ENCODE results near the gene TRPC4AP.

TRPC4AP gene

DNA sequence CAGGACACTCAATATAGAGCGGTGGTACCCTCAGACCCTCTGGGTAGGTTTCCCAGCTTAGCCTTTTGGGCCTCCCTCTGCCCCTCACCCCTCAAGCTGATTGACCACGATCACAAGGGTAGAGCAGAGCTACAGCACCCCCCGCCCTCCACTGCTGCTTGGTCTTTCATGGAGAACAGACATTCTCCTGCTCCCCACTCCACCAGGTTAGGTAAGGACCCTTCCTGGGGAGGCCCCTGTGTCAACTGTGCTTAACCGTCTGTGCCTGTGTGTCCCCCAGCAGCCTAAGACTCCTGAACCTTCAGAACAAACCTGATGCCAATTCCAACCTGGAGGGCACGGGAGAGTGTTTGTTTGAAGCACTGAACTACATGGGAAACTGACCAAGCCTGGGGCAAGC lies 125.2 kb downstream of the TRPC4AP start:
- ATAC-seq, result no peak
- TF ChIP-seq, protein P1, sequence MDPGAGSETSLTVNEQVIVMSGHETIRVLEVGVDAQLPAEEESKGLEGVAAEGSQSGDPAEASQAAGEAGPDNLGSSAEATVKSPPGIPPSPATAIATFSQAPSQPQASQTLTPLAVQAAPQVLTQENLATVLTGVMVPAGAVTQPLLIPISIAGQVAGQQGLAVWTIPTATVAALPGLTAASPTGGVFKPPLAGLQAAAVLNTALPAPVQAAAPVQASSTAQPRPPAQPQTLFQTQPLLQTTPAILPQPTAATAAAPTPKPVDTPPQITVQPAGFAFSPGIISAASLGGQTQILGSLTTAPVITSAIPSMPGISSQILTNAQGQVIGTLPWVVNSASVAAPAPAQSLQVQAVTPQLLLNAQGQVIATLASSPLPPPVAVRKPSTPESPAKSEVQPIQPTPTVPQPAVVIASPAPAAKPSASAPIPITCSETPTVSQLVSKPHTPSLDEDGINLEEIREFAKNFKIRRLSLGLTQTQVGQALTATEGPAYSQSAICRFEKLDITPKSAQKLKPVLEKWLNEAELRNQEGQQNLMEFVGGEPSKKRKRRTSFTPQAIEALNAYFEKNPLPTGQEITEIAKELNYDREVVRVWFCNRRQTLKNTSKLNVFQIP (CRISPR knock-in tag; IDR thresholded peaks at IDR 0.05; ENCODE audit: borderline replicate concordance, low read depth), result no peak
- TF ChIP-seq ZNF565 (CRISPR knock-in tag; conservative IDR thresholded peaks at IDR 0.05; ENCODE audit: low read depth) (no peak), BACH2 (CRISPR knock-in tag; IDR thresholded peaks at IDR 0.05; ENCODE audit: borderline replicate concordance) (no peak), PPARA (CRISPR knock-in tag; IDR thresholded peaks at IDR 0.05; ENCODE audit: borderline replicate concordance) (no peak), ISL1 (CRISPR knock-in tag; IDR thresholded peaks at IDR 0.05) (no peak), ZFP30 (CRISPR knock-in tag; IDR thresholded peaks at IDR 0.05) (no peak), RARB (CRISPR knock-in tag; IDR thresholded peaks at IDR 0.05) (no peak), ARNTL (CRISPR knock-in tag; IDR thresholded peaks at IDR 0.05; ENCODE audit: borderline replicate concordance, low read depth) (no peak), ZNF70 (CRISPR knock-in tag; IDR thresholded peaks at IDR 0.05) (no peak), CSDC2 (CRISPR knock-in tag; IDR thresholded peaks at IDR 0.05) (no peak), ZNF8 (CRISPR knock-in tag; IDR thresholded peaks at IDR 0.05) (no peak), GLIS3 (CRISPR knock-in tag; IDR thresholded peaks at IDR 0.05) (no peak)
- TF ChIP-seq, protein P2, sequence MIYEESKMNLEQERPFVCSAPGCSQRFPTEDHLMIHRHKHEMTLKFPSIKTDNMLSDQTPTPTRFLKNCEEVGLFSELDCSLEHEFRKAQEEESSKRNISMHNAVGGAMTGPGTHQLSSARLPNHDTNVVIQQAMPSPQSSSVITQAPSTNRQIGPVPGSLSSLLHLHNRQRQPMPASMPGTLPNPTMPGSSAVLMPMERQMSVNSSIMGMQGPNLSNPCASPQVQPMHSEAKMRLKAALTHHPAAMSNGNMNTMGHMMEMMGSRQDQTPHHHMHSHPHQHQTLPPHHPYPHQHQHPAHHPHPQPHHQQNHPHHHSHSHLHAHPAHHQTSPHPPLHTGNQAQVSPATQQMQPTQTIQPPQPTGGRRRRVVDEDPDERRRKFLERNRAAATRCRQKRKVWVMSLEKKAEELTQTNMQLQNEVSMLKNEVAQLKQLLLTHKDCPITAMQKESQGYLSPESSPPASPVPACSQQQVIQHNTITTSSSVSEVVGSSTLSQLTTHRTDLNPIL (CRISPR knock-in tag; IDR thresholded peaks at IDR 0.05; ENCODE audit: low read depth), result no peak

DNA sequence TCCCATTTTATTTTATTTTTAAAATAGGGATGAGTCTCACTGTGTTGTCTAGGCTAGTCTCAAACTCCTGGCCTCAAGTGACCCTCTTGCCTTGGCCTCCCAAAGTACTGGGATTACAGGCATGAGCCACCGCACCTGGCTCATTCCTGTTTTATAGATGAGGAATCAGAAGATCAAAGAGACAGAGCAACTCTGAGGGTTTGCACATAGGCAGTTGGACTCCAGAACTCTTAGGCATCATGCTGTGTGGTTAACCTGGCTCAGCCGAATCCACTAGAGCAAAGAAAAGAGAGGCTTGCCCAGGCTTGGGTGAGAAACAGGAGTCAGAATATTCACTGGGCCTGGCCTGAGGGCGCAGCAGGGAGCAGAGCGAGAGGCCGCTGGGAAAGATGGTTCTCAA lies 127.6 kb downstream of the TRPC4AP start:
- no peak for TF ChIP-seq ZFP30 (CRISPR knock-in tag; IDR thresholded peaks at IDR 0.05)
- no peak for TF ChIP-seq ZNF565 (CRISPR knock-in tag; conservative IDR thresholded peaks at IDR 0.05; ENCODE audit: low read depth)
- TF ChIP-seq, protein P3, sequence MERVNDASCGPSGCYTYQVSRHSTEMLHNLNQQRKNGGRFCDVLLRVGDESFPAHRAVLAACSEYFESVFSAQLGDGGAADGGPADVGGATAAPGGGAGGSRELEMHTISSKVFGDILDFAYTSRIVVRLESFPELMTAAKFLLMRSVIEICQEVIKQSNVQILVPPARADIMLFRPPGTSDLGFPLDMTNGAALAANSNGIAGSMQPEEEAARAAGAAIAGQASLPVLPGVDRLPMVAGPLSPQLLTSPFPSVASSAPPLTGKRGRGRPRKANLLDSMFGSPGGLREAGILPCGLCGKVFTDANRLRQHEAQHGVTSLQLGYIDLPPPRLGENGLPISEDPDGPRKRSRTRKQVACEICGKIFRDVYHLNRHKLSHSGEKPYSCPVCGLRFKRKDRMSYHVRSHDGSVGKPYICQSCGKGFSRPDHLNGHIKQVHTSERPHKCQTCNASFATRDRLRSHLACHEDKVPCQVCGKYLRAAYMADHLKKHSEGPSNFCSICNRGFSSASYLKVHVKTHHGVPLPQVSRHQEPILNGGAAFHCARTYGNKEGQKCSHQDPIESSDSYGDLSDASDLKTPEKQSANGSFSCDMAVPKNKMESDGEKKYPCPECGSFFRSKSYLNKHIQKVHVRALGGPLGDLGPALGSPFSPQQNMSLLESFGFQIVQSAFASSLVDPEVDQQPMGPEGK (CRISPR knock-in tag; IDR thresholded peaks at IDR 0.05; ENCODE audit: borderline replicate concordance), result no peak
- no peak for TF ChIP-seq BACH2 (CRISPR knock-in tag; IDR thresholded peaks at IDR 0.05; ENCODE audit: borderline replicate concordance)
- TF ChIP-seq, protein P4, sequence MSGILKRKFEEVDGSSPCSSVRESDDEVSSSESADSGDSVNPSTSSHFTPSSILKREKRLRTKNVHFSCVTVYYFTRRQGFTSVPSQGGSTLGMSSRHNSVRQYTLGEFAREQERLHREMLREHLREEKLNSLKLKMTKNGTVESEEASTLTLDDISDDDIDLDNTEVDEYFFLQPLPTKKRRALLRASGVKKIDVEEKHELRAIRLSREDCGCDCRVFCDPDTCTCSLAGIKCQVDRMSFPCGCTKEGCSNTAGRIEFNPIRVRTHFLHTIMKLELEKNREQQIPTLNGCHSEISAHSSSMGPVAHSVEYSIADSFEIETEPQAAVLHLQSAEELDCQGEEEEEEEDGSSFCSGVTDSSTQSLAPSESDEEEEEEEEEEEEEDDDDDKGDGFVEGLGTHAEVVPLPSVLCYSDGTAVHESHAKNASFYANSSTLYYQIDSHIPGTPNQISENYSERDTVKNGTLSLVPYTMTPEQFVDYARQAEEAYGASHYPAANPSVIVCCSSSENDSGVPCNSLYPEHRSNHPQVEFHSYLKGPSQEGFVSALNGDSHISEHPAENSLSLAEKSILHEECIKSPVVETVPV (CRISPR knock-in tag; IDR thresholded peaks at IDR 0.05), result no peak
- no peak for TF ChIP-seq OSR1 (CRISPR knock-in tag; IDR thresholded peaks at IDR 0.05)
- TF ChIP-seq, protein P1 (CRISPR knock-in tag; IDR thresholded peaks at IDR 0.05; ENCODE audit: borderline replicate concordance, low read depth), result no peak
- no peak for TF ChIP-seq ESRRG (CRISPR knock-in tag; IDR thresholded peaks at IDR 0.05)
- TF ChIP-seq, protein P2 (CRISPR knock-in tag; IDR thresholded peaks at IDR 0.05; ENCODE audit: low read depth), result no peak
- no peak for ATAC-seq

DNA sequence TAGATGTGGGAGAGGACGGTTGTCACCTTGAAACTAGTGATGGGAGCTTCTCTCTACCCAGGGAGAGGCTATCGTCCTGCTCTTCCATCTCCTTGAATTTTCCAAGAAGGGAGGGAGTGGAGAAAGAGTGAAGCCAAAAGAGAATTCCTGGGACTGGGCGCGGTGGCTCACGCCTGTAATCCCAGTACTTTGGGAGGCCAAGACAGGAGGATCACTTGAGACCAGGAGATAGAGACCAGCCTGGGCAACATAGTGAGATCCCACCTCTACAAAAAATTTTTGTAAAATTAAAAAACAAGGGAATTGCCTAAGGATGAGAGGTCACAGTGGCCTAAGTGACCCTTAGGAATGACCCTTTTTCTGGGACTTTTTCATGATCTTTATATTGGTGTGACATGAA lies 128.1 kb downstream of the TRPC4AP start:
- no peak for ATAC-seq
- TF ChIP-seq, protein P2 (CRISPR knock-in tag; IDR thresholded peaks at IDR 0.05; ENCODE audit: low read depth), result no peak
- TF ChIP-seq ZNF565 (CRISPR knock-in tag; conservative IDR thresholded peaks at IDR 0.05; ENCODE audit: low read depth) (no peak), ZNF70 (CRISPR knock-in tag; IDR thresholded peaks at IDR 0.05) (no peak), ARNTL (CRISPR knock-in tag; IDR thresholded peaks at IDR 0.05; ENCODE audit: borderline replicate concordance, low read depth) (no peak), TCF4 (CRISPR knock-in tag; IDR thresholded peaks at IDR 0.05; ENCODE audit: borderline replicate concordance) (no peak), ESRRG (CRISPR knock-in tag; IDR thresholded peaks at IDR 0.05) (no peak), GLIS3 (CRISPR knock-in tag; IDR thresholded peaks at IDR 0.05) (no peak)
- TF ChIP-seq, protein P3 (CRISPR knock-in tag; IDR thresholded peaks at IDR 0.05; ENCODE audit: borderline replicate concordance), result no peak
- TF ChIP-seq, protein P5, sequence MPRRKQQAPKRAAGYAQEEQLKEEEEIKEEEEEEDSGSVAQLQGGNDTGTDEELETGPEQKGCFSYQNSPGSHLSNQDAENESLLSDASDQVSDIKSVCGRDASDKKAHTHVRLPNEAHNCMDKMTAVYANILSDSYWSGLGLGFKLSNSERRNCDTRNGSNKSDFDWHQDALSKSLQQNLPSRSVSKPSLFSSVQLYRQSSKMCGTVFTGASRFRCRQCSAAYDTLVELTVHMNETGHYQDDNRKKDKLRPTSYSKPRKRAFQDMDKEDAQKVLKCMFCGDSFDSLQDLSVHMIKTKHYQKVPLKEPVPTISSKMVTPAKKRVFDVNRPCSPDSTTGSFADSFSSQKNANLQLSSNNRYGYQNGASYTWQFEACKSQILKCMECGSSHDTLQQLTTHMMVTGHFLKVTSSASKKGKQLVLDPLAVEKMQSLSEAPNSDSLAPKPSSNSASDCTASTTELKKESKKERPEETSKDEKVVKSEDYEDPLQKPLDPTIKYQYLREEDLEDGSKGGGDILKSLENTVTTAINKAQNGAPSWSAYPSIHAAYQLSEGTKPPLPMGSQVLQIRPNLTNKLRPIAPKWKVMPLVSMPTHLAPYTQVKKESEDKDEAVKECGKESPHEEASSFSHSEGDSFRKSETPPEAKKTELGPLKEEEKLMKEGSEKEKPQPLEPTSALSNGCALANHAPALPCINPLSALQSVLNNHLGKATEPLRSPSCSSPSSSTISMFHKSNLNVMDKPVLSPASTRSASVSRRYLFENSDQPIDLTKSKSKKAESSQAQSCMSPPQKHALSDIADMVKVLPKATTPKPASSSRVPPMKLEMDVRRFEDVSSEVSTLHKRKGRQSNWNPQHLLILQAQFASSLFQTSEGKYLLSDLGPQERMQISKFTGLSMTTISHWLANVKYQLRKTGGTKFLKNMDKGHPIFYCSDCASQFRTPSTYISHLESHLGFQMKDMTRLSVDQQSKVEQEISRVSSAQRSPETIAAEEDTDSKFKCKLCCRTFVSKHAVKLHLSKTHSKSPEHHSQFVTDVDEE (CRISPR knock-in tag; IDR thresholded peaks at IDR 0.05), result no peak
